Islet of Langerhans (tissue), 1 donor: ENCODE data around the gene ARL15.
"Not testable (repeated sequence)": the region's sequence is repeated elsewhere in the genome, so short reads cannot be mapped to it uniquely, and the experiment has no call there.

Source experiments
- FAIRE-seq: peaks from one replicate; lab custom pipeline; 2011; peaks lifted over from hg19 to GRCh38; lab: Jason Lieb, UNC

Gene ARL15

GRCh38 chr5:53884844-53885243 lies 425.5 kb downstream of the ARL15 start:
- no peak for FAIRE-seq

- FAIRE-seq, result no peak
These were observed 426.0 kb downstream of the ARL15 start for GRCh38 chr5:53884417-53884816.

GRCh38 chr5:53882676-53883031 lies 427.7 kb downstream of the ARL15 start:
- FAIRE-seq, result no peak

- FAIRE-seq, result no peak
These were observed 428.2 kb downstream of the ARL15 start for GRCh38 chr5:53882006-53882675.

- FAIRE-seq, result no peak
These were observed 430.6 kb downstream of the ARL15 start for GRCh38 chr5:53879708-53880323.

- no peak for FAIRE-seq
These were observed 432.4 kb downstream of the ARL15 start for GRCh38 chr5:53878015-53878414.

- no peak for FAIRE-seq
These were observed 433.1 kb downstream of the ARL15 start for GRCh38 chr5:53877243-53877642.

- FAIRE-seq, result no peak
These were observed 436.0 kb downstream of the ARL15 start for GRCh38 chr5:53874409-53874808.

- no peak for FAIRE-seq
These were observed 437.1 kb downstream of the ARL15 start for GRCh38 chr5:53873235-53873634.

- no peak for FAIRE-seq
These were observed 438.6 kb downstream of the ARL15 start for GRCh38 chr5:53871775-53872174.

- FAIRE-seq, result no peak
These were observed 439.3 kb downstream of the ARL15 start for GRCh38 chr5:53871050-53871449.

GRCh38 chr5:53858700-53859456 lies 451.5 kb downstream of the ARL15 start:
- FAIRE-seq, result no peak

- FAIRE-seq, result no peak
These were observed 453.9 kb downstream of the ARL15 start for GRCh38 chr5:53856506-53856905.

- not testable (repeated sequence) for FAIRE-seq
These were observed 473.4 kb downstream of the ARL15 start for GRCh38 chr5:53836851-53837430.

GRCh38 chr5:53834500-53834899 lies 475.9 kb downstream of the ARL15 start:
- no peak for FAIRE-seq
